Choroid plexus epithelial cell (primary cell): ENCODE measurements around the gene OTOF.

ENCODE experiments used
- DNase-seq: peaks from one replicate; pipeline ENCODE4 v3.0.0-alpha.2; 2010; ENCODE audit warnings: low read depth
- H3K4me3 ChIP-seq: 2 replicates; pipeline ENCODE4 v1.5.1; 2011; ENCODE audit warnings: low read depth, mild to moderate bottlenecking, control low read depth, low read length, moderate library complexity
- TF ChIP-seq, protein P1 (sequence below): conservative IDR thresholded peaks from 2 replicates; pipeline ENCODE4 v1.5.1; 2011; ENCODE audit warnings: low read depth, mild to moderate bottlenecking, control low read depth, inconsistent platforms, low read length, moderate library complexity

OTOF gene

DNA sequence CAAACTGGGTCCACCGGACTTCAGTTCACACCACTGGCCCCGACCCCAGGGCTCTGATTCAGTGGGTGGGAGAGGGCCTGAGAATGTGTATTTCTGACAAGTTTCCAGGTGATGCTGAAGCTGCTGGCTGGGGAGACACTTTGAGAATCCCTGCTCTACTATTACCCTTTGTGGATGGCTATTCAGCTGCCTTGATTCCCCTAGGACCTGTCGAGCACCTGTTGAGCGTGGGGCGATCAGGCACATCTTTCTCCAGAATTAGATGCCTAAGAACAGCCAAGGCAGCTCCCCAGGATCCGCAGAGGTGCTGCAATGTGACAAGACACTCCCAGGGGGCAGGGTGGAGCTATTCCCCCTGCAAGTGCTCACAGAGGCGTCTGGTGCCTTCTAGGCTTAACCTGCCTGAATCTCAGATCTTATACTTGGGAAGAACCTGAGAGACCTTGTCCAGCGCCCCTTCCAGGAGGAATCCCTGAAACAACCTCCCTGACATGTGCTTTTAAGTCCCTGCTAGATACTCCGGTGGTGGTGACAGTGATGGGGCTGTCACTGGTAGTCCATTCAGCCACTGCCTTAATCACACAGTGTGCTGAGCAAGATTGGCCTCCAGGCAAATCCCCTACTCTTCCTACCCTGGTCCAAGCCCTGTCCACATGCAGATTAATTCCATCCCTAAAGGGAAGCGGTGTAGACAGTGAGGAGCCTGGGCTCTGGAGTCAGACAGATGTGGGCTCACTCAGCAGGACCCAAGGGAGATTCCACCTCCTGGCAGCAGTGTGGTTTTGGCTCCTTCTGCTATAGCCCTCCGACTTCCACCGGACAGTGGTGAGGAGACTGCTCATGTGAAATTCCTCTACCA, 43.4 kb upstream of the OTOF start:
- TF ChIP-seq, protein P1, sequence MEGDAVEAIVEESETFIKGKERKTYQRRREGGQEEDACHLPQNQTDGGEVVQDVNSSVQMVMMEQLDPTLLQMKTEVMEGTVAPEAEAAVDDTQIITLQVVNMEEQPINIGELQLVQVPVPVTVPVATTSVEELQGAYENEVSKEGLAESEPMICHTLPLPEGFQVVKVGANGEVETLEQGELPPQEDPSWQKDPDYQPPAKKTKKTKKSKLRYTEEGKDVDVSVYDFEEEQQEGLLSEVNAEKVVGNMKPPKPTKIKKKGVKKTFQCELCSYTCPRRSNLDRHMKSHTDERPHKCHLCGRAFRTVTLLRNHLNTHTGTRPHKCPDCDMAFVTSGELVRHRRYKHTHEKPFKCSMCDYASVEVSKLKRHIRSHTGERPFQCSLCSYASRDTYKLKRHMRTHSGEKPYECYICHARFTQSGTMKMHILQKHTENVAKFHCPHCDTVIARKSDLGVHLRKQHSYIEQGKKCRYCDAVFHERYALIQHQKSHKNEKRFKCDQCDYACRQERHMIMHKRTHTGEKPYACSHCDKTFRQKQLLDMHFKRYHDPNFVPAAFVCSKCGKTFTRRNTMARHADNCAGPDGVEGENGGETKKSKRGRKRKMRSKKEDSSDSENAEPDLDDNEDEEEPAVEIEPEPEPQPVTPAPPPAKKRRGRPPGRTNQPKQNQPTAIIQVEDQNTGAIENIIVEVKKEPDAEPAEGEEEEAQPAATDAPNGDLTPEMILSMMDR = peak; percentile 48
- H3K4me3 ChIP-seq = no peak overlapping the region
- DNase-seq = peak; percentile 29

DNA sequence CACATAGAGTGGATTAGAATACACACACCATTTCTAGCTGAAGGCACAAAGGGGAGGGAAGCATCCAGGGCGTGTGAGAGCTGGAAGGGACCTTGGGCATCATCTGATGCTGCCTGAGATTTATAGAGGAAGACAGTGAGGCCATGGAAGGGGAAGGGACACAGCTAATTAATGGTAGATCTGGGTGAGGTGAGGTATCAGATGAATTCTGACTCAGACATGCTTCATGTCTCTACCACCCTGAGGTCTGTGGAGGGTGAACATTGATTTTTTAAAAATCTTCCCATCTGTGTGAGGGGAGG, 42.2 kb upstream of the OTOF start:
- DNase-seq = no peak
- H3K4me3 ChIP-seq = no peak overlapping the region
- TF ChIP-seq, protein P1 = no peak

DNA sequence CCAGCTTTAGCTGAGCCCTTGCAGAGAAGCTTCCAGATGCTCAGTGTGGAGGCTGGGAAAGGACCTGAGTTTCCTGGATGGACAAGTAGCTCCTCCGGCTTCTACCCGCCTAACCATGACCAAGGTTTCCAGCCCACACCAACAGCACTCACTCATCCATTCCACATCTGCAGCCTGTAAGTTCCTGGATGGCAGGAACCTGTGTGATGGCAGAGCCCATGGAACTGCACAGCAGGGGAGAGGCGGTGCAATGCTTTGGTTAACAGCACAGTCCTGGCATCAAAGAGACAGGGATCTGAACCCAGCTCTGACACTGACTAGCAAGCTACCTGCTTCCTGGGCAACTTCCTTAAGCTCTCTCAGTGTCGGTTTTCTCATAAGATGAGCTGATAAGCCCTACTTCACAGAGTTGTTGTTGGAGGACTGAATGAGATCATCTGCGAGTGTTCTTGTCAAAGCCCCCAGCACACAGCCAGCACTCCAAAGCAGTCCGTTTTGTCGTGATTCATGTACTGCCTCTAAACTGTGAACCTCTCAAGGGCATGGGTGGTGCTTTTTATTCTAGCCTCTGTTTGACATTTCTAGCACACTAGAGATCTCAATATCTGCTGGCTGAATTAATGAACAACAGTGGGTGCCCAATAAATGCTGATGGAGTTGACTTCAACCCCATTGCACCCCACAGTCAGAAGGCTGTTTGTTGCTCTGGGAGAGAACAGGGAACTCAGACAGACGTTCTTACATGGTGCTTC, 41.6 kb upstream of the OTOF start:
- H3K4me3 ChIP-seq = no peak overlapping the region
- no peak for DNase-seq
- TF ChIP-seq, protein P1 = no peak

DNA sequence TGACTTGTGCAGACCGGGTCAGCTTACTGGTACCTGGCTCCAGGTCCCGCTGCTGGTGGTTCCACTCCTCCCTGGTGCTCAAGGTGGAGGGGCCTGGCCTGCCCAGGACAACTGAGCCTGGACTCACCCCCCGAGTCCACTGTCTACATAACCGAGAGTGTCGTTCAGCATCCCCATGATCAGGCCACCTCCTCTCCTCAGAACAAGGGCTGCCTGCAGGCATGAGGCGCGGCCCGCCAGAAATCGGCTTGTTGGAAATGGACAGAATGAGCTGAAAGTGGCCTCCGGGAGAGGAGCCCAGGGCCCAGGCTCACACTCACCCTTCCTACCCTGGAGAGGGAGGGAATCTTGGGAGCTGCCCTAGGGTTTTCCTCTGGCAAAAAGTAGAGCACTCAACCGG, 38.9 kb upstream of the OTOF start:
- DNase-seq = no peak
- TF ChIP-seq, protein P1 = no peak
- H3K4me3 ChIP-seq = no peak overlapping the region

DNA sequence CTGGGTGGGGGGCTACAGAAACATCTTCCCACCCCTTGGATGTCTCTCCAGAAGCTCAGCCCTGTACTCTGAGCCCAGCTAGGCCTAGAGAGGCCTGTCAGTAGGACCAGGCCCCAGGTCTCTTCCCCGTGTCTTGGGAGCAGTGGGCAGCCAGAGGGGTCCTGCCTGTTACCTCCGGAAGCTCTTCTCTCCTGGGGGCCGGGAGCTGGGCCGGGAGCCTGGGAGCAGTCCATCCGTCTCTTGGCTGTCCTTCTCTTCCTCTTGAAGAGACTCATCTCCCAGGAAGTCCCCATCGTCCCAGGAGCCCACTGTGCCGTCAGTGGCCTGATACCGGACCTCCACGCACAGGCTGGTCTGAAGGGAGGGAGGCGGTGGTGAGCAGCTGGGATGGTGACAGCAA, 38.3 kb upstream of the OTOF start:
- DNase-seq = no peak
- TF ChIP-seq, protein P1 = no peak
- H3K4me3 ChIP-seq = no peak overlapping the region

DNA sequence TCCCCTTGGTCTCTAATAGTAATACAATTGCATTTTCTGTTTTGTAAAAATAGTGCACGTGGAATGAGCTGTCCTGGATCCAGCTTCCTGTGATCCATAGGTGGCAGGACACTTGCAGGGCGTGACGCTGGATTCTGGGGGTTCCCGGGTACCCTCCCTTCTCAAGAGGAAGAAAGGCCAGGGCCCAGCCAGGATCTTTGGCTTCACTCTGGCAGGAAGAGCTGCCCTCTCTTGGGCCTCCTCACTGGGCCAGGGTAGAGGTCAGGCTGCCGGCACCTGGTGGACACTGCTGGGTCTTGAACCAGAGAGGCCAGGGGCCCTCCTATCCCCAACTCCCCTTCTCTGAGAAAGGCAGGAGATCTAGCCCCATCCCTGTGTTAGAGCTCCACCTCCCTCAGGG, 37.8 kb upstream of the OTOF start:
- TF ChIP-seq, protein P1 = no peak
- no peak for DNase-seq
- no peak overlapping the region for H3K4me3 ChIP-seq

DNA sequence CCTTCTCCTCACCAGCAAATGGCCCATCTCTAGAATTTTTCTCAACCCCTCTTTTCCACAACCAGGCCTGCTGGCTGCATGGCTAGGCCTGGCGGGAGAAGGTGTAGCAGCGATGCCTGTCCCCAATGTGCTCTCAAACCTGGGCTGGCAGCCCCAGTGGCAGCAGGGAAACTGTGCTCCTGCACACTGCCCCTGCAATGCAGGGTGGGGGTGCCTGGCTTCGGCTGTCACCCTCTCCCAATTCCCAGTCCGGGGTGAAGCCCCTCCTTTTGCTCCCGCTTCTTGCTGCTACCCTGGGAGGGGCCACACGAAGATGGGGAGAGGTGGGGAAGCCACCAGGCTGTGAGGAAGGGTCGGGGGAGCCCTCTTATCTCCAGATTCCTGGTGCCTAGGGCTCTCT, 36.1 kb upstream of the OTOF start:
- no peak for DNase-seq

More for the DNA sequence above, 36.1 kb upstream of the OTOF start:
- no peak overlapping the region for H3K4me3 ChIP-seq
- TF ChIP-seq, protein P1 = no peak
